NCI-H526 (cell line): Measurements from ENCODE around the gene TLE5.
"Not testable (repeated sequence)": the region's sequence is repeated elsewhere in the genome, so short reads cannot be mapped to it uniquely, and the experiment has no call there.

Source experiments
- DNase-seq, 2 experiments: peaks; one replicate each; lab custom pipeline; 2025; lab: John Stamatoyannopoulos, UW

The TLE5 gene

DNA sequence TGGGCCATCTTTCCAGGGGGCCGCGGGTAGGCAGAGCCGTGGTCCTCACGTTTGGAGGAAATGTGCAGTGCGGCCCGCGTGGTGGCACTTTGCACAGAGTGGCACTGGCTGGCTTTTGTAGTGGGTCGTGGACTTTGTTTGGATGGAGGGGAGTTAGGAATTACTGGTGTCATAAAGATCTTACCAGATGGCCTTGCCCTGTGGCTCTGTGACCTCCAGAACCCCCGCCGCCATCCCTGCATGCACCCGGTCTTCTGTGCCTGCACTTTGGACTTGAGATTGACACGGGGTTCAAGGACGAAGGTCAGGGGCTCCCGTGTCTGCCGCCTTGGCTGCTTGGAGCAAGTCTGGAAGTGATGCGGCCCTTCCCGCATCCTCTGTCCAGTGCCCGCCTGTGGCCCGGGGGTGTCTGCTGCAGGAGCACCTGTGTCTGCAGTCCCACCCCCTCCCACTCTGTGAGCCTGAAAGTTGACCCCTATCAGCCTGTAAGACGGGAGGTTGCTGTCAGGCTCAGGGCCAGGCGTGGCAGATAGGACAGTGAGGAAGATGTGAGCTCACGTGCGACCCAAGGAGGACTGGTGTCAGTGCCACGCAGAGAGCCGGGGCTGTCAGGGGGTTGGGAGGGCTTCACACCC is 34.1 kb upstream of the TLE5 start:
- DNase-seq = no peak

DNA sequence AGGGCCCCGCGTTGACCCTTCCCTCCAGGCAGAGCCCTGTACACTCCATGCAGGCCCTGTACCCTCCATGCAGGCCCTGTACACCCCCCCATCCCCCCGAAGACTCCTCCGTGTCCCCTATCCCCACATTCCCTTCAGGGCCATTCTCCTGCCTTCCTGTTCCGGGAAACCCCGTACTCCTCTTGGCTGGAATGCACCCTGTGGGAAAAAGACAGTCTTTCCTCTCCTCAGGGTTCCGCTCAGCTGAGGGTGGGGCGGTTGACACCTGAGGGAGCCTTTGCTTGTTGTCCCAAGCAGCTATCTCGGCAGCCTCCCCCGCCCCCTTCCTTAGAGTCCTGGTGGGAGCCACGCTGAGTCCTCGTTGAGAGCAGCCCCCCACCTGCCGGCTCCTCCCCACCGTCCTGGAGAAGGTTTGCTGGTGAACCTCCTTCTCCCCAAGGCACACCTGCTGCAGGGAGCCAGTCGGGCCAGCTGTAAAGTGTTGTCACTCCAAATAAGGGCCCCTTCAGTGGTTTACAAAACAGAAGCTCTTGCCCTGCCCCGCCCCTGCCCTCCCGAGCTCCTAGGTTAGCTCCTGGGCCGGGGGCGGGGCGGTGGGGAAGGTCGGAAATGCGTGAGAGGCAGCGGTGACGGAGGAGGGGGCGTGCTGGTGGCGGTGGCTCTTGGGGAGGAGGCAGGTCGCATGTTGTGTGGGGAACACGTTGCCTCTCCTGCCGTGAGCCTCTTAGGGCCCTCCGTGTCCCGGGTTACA is 33.3 kb upstream of the TLE5 start:
- DNase-seq = peak in 1 of 2 experiments; percentile 10

DNA sequence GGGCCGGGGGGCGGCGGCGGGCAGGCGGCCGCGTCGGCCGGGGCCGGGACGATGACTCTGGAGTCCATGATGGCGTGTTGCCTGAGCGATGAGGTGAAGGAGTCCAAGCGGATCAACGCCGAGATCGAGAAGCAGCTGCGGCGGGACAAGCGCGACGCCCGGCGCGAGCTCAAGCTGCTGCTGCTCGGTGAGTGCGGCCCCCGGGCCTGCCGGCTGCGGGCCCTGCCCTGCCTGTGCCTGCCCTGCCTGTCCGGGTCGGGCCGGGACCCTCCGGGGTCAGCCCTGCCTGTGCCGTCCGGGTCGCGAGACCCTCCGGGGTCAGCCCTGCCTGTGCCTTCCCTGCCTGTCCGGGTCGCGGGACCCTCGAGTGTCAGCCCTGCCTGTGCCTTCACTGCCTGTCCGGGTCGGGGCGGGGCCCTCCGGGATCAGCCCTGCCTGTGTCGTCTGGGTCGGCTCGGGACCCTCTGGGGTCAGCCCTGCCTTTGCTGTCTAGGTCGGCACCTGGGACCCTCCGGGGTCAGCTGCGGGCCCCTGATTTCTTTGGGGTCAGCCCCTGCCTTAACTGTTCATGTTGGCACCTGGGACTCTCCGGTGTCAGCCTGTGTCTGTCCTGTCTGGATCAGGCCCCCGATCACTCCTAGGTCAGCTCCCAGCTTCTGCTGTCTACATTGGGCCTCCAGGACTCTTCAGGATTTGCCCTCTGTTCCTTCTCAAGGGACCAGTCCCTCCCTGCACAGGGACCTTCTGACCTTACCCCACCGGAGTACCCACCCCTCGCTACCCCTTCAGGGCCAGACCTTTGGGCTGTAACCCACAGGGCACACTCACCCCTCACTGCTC is 32.5 kb upstream of the TLE5 start:
- peak in 1 of 2 experiments; percentile 43 for DNase-seq

DNA sequence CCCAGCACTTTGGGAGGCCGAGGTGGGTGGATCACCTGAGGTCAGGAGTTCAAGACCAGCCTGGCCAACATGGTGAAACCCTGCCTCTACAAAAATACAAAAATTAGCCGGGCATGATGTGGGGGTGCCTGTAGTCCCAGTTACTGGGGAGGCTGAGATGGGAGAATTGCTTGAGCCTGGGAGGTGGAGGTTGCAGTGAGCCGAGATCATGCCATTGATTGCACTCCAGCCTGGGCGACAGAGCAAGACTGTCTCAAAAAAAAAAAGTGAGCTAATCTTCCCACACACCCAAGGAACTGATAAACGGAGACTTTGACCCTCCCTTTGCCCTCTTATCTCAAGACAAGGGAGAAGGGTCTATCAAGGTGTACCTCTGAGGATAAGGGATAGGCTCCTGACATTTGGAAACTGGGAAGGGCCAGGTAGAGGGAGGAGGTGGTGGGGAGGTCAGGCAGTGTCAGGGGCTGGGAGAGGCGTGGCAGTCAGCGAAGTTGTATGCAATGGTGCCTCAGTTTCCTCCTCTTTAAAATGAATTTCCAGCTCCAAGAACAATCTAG is 27.1 kb upstream of the TLE5 start:
- not testable (repeated sequence) for DNase-seq

DNA sequence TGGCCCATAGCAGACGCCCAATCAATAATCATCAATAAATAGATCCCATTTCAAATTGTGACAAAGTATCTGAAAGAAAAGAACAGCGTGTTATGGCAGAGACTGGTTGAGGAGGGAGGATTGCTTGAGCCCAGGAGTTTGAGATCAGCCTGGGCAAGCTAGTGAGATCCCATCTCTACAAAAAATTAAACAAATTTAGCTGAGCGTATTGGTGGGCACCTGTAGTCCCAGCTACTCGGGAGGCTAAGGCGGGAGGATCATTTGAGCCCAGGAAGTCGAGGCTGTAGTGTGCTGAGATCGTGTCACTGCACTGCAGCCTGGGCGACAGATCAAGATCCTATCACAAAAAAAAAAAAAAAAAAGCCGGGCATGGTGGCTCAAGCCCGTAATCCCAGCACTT is 25.5 kb upstream of the TLE5 start:
- DNase-seq = no peak

DNA sequence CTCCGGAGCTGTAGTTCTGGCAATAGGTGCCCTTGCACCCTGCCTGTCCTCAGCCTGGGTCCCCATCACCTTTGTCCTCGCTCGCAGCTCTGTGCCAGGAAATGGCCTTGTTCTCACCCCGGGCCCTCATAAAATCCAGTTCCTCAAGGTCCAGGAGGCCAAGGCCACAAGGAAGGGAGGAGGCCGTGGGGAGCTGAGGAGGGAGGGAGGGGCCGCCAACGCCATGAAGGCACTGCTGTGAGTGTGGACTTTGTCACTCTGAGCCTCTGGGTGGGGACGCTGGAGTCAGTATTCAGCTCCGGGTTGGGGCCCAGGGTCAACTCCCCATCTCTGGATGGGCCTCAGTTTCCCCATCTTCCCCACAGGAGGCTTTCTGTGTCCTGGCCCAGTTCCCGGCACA is 22.6 kb upstream of the TLE5 start:
- no peak for DNase-seq

DNA sequence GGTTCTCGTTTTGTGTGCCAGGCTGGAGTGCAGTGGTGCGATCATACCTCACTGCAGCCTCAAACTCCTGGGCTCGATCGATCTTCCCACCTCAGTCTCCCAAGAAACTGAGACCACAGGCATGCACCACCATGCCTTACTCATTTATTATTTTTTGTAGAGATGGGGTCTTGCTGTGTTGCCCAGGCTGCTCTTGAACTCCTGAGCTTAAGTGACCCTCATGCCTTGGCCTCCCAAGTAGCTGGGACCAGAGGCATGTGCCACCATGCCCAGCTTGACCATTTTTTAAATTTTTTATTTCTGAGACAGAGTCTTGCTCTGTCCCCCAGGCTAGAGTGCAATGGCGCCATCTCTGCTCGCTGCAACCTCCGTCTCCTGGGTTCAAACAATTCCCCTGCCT is 21.7 kb upstream of the TLE5 start:
- no peak for DNase-seq

DNA sequence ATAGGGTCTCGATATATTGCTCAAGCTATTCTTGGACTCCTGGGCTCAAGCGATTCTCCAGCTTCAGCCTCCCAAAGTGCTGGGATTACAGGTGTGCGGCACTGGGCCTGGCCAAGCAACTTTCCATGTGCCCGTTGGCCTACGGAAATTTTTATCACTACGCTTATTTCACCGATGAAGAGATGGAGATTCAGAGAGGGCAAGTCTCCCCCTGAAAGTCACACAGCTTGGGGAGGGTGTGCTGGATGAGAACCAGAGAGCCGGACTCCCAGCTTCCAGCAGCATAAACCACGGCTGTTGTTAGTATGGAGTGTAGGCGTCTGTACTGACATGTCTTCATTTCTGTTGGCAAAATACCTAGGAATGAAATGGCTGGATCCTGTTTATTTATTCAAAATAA is 20.0 kb upstream of the TLE5 start:
- no peak for DNase-seq

DNA sequence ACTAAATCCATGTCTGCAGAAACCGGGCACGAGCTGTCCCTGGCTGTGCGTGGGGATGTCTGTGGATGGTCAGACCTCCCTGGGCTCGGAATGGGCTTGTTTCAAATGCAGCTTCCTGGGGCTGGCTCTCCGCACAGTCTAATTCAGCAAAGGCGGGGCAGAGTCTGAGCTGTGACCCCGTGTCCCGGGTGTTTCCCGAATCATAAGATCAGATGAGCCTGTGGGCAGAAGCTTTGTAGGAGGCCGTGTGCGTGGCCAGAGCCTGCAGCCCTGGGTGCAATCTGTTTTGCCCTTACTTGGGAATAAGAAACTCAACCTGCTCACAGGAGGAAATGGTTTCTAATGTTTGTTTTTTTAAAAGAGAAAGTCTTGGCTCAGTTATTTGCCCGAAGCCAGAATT is 18.0 kb upstream of the TLE5 start:
- no peak for DNase-seq

DNA sequence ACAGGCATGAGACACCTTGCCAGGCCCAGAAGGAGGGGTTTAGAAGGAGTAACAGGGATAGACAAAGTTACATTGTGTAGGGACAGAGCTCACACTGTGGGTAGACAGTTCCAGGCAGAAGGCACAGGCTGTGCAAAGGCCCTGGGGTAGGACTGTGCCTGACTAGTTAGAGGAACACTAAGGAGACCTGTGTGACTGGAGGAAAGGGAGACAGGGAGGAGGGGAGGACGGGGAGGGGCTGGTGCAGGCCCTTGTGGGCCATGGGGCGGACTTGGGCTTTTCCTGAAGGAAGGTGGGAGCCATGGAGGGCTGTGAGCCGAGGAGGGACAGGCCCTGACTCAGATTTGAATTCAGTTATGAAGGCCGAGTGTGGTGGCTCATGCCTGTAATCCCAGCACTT is 17.3 kb upstream of the TLE5 start:
- DNase-seq = no peak

DNA sequence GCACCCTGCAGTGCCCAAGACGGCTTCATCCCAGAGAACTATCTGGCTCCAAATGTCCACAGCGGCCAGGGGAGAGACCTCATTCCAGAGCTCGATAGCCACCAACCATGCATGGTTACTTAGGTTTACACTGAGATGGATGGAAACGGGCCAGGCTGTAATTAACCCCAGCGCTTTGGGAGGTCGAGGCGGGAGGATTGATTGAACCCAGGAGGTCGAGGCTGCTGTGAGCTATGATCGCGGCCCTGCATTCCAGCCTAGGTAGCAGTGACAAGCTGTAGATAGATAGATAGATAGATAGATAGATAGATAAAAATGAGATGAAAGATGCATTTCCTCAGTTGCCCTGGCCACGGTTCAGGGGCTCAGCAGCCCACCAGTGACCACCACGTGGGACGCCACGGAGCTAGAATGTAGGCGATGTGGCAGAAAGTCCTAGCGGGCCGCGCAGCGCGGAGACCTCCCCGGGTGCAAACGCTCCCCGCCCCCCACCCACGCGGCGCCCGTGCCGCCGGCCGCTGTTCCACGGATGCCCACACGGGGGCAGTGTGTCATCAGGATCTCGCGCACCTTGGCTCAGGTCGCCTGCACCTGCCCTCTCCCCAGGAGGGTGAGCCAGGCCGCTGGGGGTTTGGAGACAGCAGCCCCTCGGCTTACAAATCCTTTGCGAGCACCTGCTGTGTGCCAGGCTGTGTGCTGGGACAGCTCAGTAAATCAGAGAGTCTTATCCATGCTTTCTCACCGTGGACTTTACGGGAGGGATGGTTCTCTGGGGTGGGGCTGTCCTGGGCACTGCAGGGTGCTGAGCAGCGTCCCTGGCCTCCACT is 13.5 kb upstream of the TLE5 start:
- DNase-seq = peak in 1 of 2 experiments; percentile 65

DNA sequence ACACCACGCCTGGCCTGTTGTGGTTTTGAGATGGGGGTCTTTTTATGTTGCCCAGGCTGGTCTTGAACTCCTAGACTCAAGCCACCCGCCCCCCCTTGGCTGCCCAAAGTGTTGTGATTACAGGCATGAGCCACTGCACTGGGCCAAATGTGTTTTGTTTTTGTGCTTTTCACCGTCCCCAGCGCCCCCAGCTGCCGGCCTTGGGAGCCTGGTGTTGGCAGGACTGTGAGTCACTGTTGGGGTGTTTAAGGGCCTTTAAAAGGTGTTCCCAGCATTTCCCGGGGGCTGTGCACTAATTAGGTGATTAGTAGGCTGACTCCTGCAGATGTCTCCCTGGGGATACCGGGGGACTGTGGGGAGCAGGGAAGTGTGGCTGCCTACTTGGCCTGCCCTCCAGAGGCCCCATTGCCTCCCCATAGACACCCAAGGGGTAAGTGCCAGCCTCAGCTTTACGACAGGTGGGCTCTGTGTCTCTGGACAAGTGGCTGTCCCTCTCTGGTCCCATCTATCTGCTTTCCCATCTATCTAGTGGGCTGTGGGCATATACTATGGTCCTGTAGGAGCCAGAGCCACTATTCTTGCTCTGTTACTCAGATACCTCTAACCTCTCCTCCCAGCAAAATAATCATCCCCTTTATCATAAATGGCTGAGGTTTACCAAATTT is 11.8 kb upstream of the TLE5 start:
- DNase-seq = no peak

DNA sequence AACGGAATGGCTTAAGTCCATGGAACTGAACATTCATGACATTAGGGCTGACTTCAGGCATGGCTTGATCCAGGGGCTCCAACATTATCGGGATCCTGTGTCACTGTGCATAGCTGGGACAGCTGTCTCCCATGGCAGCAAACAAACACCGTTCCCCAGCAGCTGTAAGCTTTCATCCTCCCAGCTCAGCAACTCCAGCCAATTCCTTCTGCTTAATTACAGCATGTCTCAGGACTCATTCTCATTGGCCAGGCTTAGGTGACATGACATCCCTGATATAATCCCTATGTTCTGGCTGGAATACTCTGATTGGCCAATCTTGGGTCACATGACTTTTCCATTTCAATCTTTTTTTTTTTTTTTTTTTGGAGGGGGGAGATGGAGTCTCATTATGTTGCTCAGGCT is 10.9 kb upstream of the TLE5 start:
- DNase-seq = peak in 1 of 2 experiments; percentile 13

DNA sequence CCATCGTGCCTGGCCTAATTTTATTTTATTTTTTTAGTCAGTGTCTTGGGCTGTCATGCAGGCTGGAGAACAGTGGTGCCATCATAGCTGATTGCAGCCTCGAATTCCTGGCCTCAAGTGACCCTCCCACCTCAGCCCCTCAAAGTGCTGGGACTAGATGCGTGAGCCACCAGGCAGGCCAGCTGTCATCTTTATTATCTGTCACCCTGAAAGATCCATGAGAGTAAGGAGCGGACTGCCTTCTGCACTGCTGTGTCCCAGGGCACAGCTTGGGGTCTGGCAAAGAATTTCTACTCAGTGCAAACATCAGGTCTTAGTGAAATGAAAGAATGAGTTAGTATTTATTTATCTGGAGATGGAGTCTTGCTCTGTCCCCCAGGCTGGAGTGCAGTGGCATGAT is 9.5 kb upstream of the TLE5 start:
- DNase-seq = no peak

DNA sequence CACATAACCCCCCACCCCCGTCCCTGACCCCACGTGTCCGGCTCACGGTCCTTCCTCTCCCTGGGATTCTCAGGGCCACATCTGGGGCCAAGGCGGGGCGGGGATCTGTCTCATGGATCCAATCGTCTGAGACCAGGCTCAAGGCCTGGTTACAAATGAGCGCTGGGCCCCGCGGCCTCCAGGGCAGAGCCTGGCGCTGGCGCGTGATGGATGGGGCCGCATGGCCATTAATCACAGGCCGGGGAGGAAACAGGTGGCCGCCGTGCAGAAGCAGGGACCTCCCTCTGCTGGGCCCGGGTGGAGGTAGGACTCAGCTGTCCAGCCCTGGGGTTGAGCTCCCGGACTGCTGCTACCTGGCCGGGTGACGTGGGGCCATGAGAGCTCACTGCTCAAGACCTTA is 5.8 kb upstream of the TLE5 start:
- DNase-seq = no peak

DNA sequence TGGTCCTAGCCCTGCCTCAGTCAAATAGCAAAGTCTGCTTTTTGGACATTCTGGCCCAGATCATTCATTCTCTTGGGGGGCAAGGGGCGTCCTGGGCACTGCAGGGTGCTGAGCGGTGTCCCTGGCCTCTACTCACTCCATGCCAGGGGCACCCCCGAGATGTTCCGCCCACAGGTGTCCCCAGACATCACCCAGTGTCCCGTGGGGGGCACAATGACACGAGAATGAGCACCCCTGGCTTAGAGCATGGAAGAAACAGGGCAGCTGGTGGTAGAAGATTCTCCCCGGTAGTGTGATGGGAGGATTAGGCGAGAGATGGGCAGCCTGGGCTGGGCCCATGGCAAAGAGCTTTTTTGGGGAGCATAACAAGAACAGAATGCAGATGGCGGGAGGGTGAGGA is 5.3 kb upstream of the TLE5 start:
- no peak for DNase-seq

DNA sequence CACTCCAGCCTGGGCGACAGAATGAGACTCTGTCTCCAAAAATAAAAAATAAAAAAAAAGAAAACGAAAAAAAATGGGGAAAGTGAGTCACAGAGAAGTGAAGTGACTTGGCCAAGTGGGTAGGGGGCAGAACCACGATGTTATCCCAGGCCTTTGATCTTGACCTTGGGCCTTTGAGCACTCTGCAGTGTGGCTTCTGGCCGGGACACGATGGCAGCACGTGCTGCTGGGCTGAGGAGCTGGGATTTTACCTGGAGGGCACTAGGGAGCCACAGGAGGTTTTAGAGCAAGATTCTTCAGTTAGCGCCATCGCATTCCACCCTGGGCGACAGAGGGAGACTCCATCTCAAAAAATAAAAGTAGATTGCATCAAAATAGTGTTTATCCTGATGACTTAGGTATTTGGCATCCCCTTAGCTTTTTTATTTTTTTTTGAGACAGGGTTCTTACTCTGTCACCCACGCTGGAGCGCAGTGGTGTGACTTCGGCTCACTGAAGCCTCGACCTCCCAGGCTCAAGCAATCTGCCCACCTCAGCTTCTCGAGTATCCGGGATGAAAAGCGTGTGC is 4.3 kb upstream of the TLE5 start:
- DNase-seq = no peak

DNA sequence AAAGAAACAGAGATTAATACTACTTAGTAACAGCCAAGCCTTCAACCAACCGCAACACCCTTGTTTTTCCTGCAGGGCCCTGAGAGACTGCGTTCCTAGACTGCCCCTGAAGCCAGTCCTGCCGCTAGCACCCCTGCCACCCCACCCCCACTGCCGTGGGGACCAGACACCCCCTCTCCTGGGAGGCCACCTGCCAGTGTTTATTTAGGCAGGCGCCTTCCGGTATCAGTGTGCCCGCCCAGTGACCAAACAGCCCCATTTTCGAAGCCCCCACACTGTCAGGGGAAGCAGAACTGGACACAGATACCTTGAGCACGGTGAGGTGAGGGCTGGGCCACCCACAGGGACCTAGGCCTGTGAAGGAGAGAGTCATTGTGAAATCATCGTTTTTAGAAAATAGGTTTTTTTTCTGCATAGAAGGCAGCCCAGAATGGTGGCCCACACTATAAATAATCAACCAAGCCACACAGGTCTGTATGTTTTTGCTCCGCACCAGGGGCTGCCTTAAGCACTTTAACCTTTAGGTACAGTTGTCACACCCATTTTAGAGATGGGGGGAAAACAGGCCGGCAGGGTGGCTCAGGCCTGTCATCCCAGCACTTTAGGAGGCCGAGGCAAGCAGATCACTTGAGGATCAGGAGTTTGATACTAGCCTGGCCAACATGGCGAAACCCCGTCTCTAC is 3.5 kb upstream of the TLE5 start:
- peak in 1 of 2 experiments; percentile 11 for DNase-seq

DNA sequence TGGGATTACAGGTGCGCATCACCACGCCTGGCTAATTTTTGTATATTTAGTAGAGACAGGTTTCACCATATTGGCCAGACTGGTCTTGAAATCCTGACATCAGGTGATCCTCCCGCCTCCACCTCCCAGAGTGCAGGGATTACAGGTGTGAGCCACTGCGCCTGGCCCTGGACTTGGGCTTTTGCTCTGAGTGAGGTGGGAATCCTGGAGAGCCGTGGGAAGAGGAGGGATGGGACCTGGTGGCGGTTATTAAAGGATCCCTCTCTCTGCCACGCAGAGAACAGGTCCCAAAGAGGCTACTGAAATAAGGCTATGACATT is 1.7 kb upstream of the TLE5 start:
- DNase-seq = no peak
